ENCODE measurements around the gene UBTD1.

The UBTD1 gene, protein sequence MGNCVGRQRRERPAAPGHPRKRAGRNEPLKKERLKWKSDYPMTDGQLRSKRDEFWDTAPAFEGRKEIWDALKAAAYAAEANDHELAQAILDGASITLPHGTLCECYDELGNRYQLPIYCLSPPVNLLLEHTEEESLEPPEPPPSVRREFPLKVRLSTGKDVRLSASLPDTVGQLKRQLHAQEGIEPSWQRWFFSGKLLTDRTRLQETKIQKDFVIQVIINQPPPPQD

GRCh38 chr10:97498841-97499560, at the start of gene UBTD1:
UBTD1 (plus strand) TSS chr10:97498924; CDS start chr10:97499204, 280 bp downstream.
- peak; percentile 0 for ATAC-seq
- DNase-seq = peak; percentile 24
- peaks cover 41% of the 10 kb centered on the region for H3K4me1 Mint-ChIP-seq
- peak within 1 kb of the TSS; percentile 97 for H3K27ac Mint-ChIP-seq
- peaks cover 8% of the 10 kb centered on the region for H3K36me3 Mint-ChIP-seq (ENCODE audit: low read depth)
- H3K4me3 Mint-ChIP-seq = peak within 1 kb of the TSS; percentile 91
- no peaks in the 10 kb centered on the region for H3K9me3 Mint-ChIP-seq
- H3K27me3 Mint-ChIP-seq = peaks cover 29% of the 10 kb centered on the region

DNA sequence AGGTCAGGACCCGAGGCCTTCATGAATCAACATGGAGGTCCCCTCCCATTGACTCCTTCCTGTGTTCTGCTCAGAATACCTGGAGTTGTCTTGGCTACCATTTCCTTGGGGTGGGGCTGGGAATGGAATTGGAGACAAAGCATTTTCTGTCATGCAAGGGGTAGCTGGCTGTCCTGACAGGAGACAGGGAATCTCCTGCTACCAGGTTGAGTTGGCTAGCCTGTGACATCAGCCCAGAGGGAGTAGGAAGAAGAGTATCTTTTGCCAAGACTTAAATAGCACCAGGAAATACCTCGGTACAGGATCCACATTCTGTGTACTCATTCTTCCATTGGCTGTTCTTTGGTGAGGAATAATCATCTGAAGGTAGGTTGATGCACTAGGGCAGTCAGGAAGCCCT, 47.9 kb upstream of the UBTD1 start:
- Mint-ChIP-seq H3K36me3 (ENCODE audit: low read depth) (peaks cover 37% of the 10 kb centered on the region), H3K27me3 (no peaks in the 10 kb centered on the region), H3K4me1 (peaks cover 53% of the 10 kb centered on the region), H3K27ac (peak overlapping the region; percentile 27), H3K4me3 (no peak overlapping the region), H3K9me3 (no peaks in the 10 kb centered on the region)
- no peak for ATAC-seq
- no peak for DNase-seq

DNA sequence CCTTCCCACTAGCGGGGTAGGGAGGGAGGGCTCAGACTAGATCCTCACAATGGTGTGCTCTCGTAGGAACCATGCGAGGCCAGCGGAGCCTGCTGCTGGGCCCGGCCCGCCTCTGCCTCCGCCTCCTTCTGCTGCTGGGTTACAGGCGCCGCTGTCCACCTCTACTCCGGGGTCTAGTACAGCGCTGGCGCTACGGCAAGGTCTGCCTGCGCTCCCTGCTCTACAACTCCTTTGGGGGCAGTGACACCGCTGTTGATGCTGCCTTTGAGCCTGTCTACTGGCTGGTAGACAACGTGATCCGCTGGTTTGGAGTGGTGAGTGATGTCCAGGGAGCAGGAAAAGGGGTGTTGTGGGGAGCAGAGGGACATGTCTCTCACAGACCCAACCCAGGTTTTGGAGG, 47.1 kb upstream of the UBTD1 start:
- H3K4me1 Mint-ChIP-seq = peaks cover 48% of the 10 kb centered on the region
- H3K4me3 Mint-ChIP-seq = no peak overlapping the region
- ATAC-seq (no peak), DNase-seq (no peak)
- no peaks in the 10 kb centered on the region for H3K9me3 Mint-ChIP-seq
- H3K27ac Mint-ChIP-seq = no peak overlapping the region
- no peaks in the 10 kb centered on the region for H3K27me3 Mint-ChIP-seq
- peaks cover 34% of the 10 kb centered on the region for H3K36me3 Mint-ChIP-seq (ENCODE audit: low read depth)

- Mint-ChIP-seq H3K27me3 (no peaks in the 10 kb centered on the region), H3K4me3 (no peak overlapping the region), H3K27ac (peak overlapping the region; percentile 40), H3K9me3 (no peaks in the 10 kb centered on the region), H3K4me1 (peaks cover 41% of the 10 kb centered on the region), H3K36me3 (ENCODE audit: low read depth) (peaks cover 41% of the 10 kb centered on the region)
- DNase-seq = no peak
- ATAC-seq = no peak
These were observed 46.4 kb upstream of the UBTD1 start for GRCh38 chr10:97452352-97452751.

GRCh38 chr10:97454330-97455036, 44.2 kb upstream of the UBTD1 start:
- peaks cover 52% of the 10 kb centered on the region for H3K36me3 Mint-ChIP-seq (ENCODE audit: low read depth)
- no peaks in the 10 kb centered on the region for H3K27me3 Mint-ChIP-seq
- DNase-seq (no peak), ATAC-seq (peak; percentile 68)
- no peaks in the 10 kb centered on the region for H3K9me3 Mint-ChIP-seq
- peak overlapping the region; percentile 83 for H3K27ac Mint-ChIP-seq
- H3K4me1 Mint-ChIP-seq = peaks cover 28% of the 10 kb centered on the region
- no peak overlapping the region for H3K4me3 Mint-ChIP-seq

GRCh38 chr10:97456034-97456685, 42.6 kb upstream of the UBTD1 start:
- H3K4me3 Mint-ChIP-seq = no peak overlapping the region
- peaks cover 24% of the 10 kb centered on the region for H3K4me1 Mint-ChIP-seq
- H3K36me3 Mint-ChIP-seq (ENCODE audit: low read depth) = peaks cover 62% of the 10 kb centered on the region
- ATAC-seq (no peak), DNase-seq (no peak)
- no peaks in the 10 kb centered on the region for H3K9me3 Mint-ChIP-seq
- H3K27ac Mint-ChIP-seq = no peak overlapping the region
- H3K27me3 Mint-ChIP-seq = no peaks in the 10 kb centered on the region

DNA sequence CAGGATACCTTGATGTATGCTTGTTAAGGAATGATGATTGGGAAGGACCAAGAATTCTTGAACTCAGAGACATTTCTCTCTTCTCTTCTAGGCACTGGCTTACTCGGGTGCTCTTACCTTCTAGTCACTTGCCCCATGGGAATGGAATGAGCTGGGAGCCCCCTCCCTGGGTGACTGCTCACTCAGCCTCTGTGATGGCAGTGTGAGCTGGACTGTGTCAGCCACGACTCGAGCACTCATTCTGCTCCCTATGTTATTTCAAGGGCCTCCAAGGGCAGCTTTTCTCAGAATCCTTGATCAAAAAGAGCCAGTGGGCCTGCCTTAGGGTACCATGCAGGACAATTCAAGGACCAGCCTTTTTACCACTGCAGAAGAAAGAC, 42.0 kb upstream of the UBTD1 start:
- no peaks in the 10 kb centered on the region for H3K9me3 Mint-ChIP-seq
- H3K27ac Mint-ChIP-seq = peak overlapping the region; percentile 78
- no peak overlapping the region for H3K4me3 Mint-ChIP-seq
- H3K4me1 Mint-ChIP-seq = peaks cover 24% of the 10 kb centered on the region
- peaks cover 66% of the 10 kb centered on the region for H3K36me3 Mint-ChIP-seq (ENCODE audit: low read depth)
- no peak for ATAC-seq
- no peaks in the 10 kb centered on the region for H3K27me3 Mint-ChIP-seq
- DNase-seq = no peak

- Mint-ChIP-seq H3K36me3 (ENCODE audit: low read depth) (peaks cover 64% of the 10 kb centered on the region), H3K27ac (peak overlapping the region; percentile 47)
These were observed 39.6 kb upstream of the UBTD1 start for GRCh38 chr10:97459111-97459510.

DNA sequence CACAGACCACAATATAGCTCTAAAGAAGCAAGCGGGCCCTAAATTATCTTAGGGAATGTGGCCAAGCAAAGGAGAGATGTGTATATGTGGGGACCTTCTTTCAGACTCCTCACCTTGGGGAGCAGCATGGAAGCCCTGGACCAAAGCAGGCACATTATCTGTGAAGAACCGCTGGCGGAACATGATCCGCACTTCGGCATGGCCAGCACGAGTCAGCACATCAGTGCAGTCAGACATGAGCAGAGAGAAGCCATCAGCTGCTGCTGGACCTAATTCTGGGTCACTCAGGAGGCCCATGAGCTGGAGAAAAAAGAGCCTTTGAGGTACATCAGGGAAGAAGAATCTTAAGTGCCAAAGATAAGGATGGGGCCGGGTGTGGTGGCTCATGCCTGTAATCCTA, 38.8 kb upstream of the UBTD1 start:
- Mint-ChIP-seq H3K4me1 (peaks cover 6% of the 10 kb centered on the region), H3K27me3 (no peaks in the 10 kb centered on the region), H3K4me3 (no peak overlapping the region), H3K36me3 (ENCODE audit: low read depth) (peaks cover 62% of the 10 kb centered on the region), H3K27ac (no peak overlapping the region), H3K9me3 (no peaks in the 10 kb centered on the region)
- DNase-seq (no peak), ATAC-seq (no peak)

More at GRCh38 chr10:97459111-97459510, 39.6 kb upstream of the UBTD1 start:
- DNase-seq = no peak
- Mint-ChIP-seq H3K27me3 (no peaks in the 10 kb centered on the region), H3K4me3 (no peak overlapping the region), H3K4me1 (peaks cover 15% of the 10 kb centered on the region), H3K9me3 (no peaks in the 10 kb centered on the region)
- ATAC-seq = no peak

DNA sequence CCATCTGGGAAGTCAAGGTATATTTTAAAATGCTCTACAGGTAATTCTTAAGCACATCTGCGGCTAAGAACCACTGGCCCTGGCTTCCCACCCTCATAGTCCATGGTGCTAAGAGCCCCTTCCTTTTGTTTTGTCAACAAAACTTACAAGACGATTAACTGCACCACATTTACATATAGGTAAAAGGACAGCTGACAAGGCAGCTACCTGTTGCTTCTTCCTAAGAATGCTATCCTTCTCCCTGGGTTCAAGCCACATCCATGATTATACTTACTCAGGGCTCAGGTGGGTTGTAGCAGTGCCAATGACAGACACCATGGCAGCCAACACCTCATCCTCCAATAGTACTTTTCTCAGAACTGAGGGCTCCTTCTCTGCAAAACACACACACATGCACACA, 36.4 kb upstream of the UBTD1 start:
- H3K36me3 Mint-ChIP-seq (ENCODE audit: low read depth) = peaks cover 53% of the 10 kb centered on the region
- H3K4me1 Mint-ChIP-seq = no peaks in the 10 kb centered on the region
- no peak overlapping the region for H3K27ac Mint-ChIP-seq
- DNase-seq = no peak
- H3K4me3 Mint-ChIP-seq = no peak overlapping the region
- no peak for ATAC-seq
- no peaks in the 10 kb centered on the region for H3K27me3 Mint-ChIP-seq
- no peaks in the 10 kb centered on the region for H3K9me3 Mint-ChIP-seq

DNA sequence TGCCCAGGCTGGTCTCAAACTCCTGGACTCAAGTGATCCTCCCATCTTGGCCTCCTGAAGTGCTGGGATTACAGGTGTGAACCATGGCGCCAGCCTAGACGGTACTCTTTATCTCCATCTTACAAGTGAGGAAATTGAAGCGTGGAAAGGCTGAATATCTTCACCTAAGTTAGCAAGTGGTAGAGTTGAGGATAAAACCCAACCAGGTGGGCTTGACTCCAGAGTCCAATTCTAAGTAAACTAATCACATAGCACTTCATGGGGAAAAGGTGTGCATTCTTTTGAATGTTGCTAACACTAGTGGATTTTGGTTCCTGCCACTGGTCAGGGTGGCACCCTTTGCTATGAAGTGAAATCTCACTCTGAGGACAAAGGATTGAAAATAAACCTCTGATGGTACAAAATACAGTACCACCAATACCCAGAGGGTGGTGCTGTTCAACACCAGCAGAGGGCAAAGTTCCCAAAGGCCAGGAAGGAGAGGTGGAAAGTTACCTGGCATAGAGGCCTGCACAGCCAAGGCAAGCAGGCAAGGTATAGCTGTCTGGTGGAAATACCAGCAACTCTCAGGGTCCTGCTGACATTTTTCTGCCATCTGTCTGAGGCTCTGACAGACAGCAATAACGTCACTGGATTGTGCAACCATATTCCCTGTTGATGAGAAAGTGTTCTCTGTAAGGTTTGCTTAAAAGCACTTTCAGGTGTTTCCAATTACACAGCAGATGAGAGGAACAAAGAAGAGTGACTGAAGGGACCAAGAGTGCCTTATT, 35.2 kb upstream of the UBTD1 start:
- ATAC-seq = peak; percentile 50
- H3K27ac Mint-ChIP-seq = no peak overlapping the region
- H3K36me3 Mint-ChIP-seq (ENCODE audit: low read depth) = peaks cover 46% of the 10 kb centered on the region
- H3K9me3 Mint-ChIP-seq = no peaks in the 10 kb centered on the region
- H3K4me1 Mint-ChIP-seq = no peaks in the 10 kb centered on the region
- DNase-seq = peak; percentile 34
- H3K27me3 Mint-ChIP-seq = no peaks in the 10 kb centered on the region
- H3K4me3 Mint-ChIP-seq = no peak overlapping the region

- Mint-ChIP-seq H3K27ac (no peak overlapping the region), H3K36me3 (ENCODE audit: low read depth) (peaks cover 39% of the 10 kb centered on the region), H3K4me3 (no peak overlapping the region), H3K27me3 (no peaks in the 10 kb centered on the region), H3K4me1 (no peaks in the 10 kb centered on the region), H3K9me3 (no peaks in the 10 kb centered on the region)
- no peak for ATAC-seq
- DNase-seq = no peak
These were observed 34.5 kb upstream of the UBTD1 start for GRCh38 chr10:97464226-97464625.

DNA sequence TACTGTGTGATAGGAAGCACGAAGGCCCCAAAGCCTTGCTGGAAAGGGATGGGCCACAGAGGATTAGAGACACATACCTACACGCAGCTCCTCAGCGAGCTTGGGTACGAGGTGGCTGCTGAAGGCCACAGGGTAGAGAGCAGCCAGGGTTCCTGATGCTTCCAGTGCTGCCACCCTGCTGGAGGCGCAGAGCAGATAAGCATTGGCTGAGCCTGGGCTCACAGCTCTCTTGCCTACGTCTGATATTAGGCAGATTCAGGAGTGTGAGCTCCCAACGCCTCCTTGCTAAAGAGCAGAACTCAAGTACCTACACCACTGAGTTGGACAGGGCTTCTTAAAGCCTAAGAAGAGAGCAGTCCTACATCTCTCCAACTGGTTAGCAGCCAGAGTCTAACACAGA, 32.7 kb upstream of the UBTD1 start:
- DNase-seq (no peak), ATAC-seq (no peak)
- H3K36me3 Mint-ChIP-seq (ENCODE audit: low read depth) = peaks cover 38% of the 10 kb centered on the region
- no peaks in the 10 kb centered on the region for H3K9me3 Mint-ChIP-seq
- H3K27me3 Mint-ChIP-seq = no peaks in the 10 kb centered on the region
- H3K4me3 Mint-ChIP-seq = no peak overlapping the region
- H3K4me1 Mint-ChIP-seq = no peaks in the 10 kb centered on the region
- H3K27ac Mint-ChIP-seq = no peak overlapping the region

DNA sequence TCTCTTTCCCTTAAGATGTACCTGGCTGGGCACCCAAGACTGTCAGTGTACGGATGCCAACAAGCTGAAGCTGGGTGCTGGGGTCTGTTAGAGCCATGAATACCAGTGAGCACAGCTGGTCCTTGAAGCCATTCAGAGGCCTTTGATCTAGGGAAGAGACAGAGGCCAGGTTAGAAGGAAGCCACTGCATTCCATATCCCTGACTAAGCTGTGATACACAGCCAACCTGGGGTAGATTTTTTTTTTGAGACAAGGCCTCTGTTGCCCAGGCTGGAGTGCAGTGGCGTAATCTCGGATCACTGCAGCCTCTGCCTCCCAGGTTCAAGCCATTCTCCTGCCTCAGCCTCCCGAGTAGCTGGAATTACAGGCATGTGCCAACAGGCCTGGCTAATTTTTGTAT, 32.0 kb upstream of the UBTD1 start:
- no peaks in the 10 kb centered on the region for H3K9me3 Mint-ChIP-seq
- no peaks in the 10 kb centered on the region for H3K27me3 Mint-ChIP-seq
- H3K36me3 Mint-ChIP-seq (ENCODE audit: low read depth) = peaks cover 36% of the 10 kb centered on the region
- no peak overlapping the region for H3K27ac Mint-ChIP-seq
- ATAC-seq = no peak
- no peak overlapping the region for H3K4me3 Mint-ChIP-seq
- H3K4me1 Mint-ChIP-seq = no peaks in the 10 kb centered on the region
- no peak for DNase-seq

All from activated naive CD8-positive, alpha-beta T cell treated with anti-CD3 and anti-CD28 coated beads, Interleukin-2, amount 50 U/mL, for 24 hours (primary cell).